Endothelial cell of umbilical vein (primary cell): ENCODE measurements around the gene RFX1.

Source experiments
- JUN ChIP-seq: IDR thresholded peaks from 2 replicates; pipeline ENCODE4 v1.6.1; 2011; ENCODE audit warnings: borderline replicate concordance, low read depth; ENCODE audit not compliant: insufficient read length, insufficient read depth
- POLR2A ChIP-seq: IDR thresholded peaks from 2 replicates; pipeline ENCODE4 v1.6.1; 2012; ENCODE audit warnings: low read depth, mild to moderate bottlenecking, control low read depth, low read length
- POLR2AphosphoS5 ChIP-seq: IDR thresholded peaks from 2 replicates; pipeline ENCODE4 v1.6.1; 2012; ENCODE audit warnings: low read depth, mild to moderate bottlenecking, control low read depth, low read length, moderate library complexity; ENCODE audit not compliant: insufficient read depth
- TF ChIP-seq, protein P1 (sequence below), 2 donors: IDR thresholded peaks; 1 replicate in 1 of 2; 2 replicates in 1 of 2; pipeline ENCODE4 v1.5.1; 2011; ENCODE audit warnings: low read length in 2 of 2, mild to moderate bottlenecking in 2 of 2, moderate library complexity in 2 of 2, control low read depth in 1 of 2, inconsistent platforms in 1 of 2, low read depth in 1 of 2; ENCODE audit not compliant: insufficient read depth in 1 of 2; ENCODE audit errors: extremely low read depth in 1 of 2
- TF ChIP-seq, protein P2 (sequence below): IDR thresholded peaks from 2 replicates; pipeline ENCODE4 v1.6.1; 2011; ENCODE audit not compliant: insufficient read depth, insufficient read length

DNA sequence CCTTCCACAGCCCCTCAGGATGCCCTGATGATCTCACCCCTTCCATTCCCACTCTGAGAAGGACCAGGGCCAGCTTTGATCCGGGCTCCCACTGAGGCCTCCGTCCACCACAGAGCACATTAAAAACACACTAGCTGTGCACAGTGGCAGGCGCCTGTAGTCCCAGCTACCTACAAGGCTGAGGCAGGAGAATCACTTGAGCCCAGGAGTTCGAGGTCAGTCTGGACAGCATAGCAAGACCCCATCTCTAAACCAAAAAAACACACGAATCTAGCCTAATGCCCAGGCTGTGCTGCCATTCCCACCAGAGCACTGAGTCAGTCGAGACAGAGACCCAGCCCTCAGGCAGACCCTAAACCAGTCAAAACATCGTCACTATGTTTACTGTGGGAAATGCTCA is 14.1 kb downstream of the RFX1 start:
- TF ChIP-seq, protein P1, sequence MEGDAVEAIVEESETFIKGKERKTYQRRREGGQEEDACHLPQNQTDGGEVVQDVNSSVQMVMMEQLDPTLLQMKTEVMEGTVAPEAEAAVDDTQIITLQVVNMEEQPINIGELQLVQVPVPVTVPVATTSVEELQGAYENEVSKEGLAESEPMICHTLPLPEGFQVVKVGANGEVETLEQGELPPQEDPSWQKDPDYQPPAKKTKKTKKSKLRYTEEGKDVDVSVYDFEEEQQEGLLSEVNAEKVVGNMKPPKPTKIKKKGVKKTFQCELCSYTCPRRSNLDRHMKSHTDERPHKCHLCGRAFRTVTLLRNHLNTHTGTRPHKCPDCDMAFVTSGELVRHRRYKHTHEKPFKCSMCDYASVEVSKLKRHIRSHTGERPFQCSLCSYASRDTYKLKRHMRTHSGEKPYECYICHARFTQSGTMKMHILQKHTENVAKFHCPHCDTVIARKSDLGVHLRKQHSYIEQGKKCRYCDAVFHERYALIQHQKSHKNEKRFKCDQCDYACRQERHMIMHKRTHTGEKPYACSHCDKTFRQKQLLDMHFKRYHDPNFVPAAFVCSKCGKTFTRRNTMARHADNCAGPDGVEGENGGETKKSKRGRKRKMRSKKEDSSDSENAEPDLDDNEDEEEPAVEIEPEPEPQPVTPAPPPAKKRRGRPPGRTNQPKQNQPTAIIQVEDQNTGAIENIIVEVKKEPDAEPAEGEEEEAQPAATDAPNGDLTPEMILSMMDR (IDR thresholded peaks at IDR 0.05; ENCODE audit: extremely low read depth in 1 of 2, insufficient read depth in 1 of 2, low read depth in 1 of 2, low read length in 2 of 2): no peak
- TF ChIP-seq POLR2A (no peak), POLR2AphosphoS5 (no peak), JUN (no peak)
- TF ChIP-seq, protein P2, sequence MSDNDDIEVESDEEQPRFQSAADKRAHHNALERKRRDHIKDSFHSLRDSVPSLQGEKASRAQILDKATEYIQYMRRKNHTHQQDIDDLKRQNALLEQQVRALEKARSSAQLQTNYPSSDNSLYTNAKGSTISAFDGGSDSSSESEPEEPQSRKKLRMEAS: no peak
